Measurements from ENCODE around the gene GPC5. TPM values are rescaled to one million over a fixed set of nuclear protein-coding genes. Genes with fewer than 3 reads are reported as not detected.
"Not testable (repeated sequence)": the region's sequence is repeated elsewhere in the genome, so short reads cannot be mapped to it uniquely, and the experiment has no call there.

GPC5 gene
- total RNA-seq, 1 donor from 2014 or later = 0.07 TPM

GRCh38 chr13:92480387-92480786 is 1082.0 kb downstream of the GPC5 start:
- H3K4me3 ChIP-seq = no peak overlapping the region
- no peak overlapping the region for H3K27ac ChIP-seq
- no peak overlapping the region for H3K4me3 Mint-ChIP-seq
- H3K9me3 ChIP-seq (ENCODE audit: low read depth) = no peaks in the 10 kb centered on the region
- no peak overlapping the region for H3K4me2 ChIP-seq
- no peaks in the 10 kb centered on the region for H3K36me3 ChIP-seq
- peaks cover 2% of the 10 kb centered on the region for H3K4me1 Mint-ChIP-seq
- no peak overlapping the region for H3K9ac ChIP-seq
- no peaks in the 10 kb centered on the region for H3F3A ChIP-seq (ENCODE audit: low read depth)
- no peak for TF ChIP-seq EZH2phosphoT487 (IDR thresholded peaks at IDR 0.05)
- TF ChIP-seq EZH2 (IDR thresholded peaks at IDR 0.05) = no peak
- TF ChIP-seq CTCF (IDR thresholded peaks at IDR 0.05) = no peak
- H3K4me1 ChIP-seq = no peaks in the 10 kb centered on the region
- H4K20me1 ChIP-seq (ENCODE audit: low read depth) = no peaks in the 10 kb centered on the region
- H2AFZ ChIP-seq (replicated peaks) = no peak overlapping the region
- no peaks in the 10 kb centered on the region for H3K9me3 Mint-ChIP-seq
- DNase-seq (ENCODE audit: low spot score) = no peak
- no peaks in the 10 kb centered on the region for H3K27me3 ChIP-seq
- H3K36me3 Mint-ChIP-seq = no peaks in the 10 kb centered on the region
- H3K79me2 ChIP-seq (ENCODE audit: low read depth) = no peaks in the 10 kb centered on the region
- H3K27ac Mint-ChIP-seq = no peak overlapping the region
- H3K27me3 Mint-ChIP-seq (ENCODE audit: insufficient read depth, low read depth) = no peaks in the 10 kb centered on the region

- H3K27me3 ChIP-seq; H3K36me3 Mint-ChIP-seq; H3K4me3 ChIP-seq; H3K27ac ChIP-seq; H3K27me3 Mint-ChIP-seq (ENCODE audit: insufficient read depth, low read depth); H3K9me3 ChIP-seq (ENCODE audit: low read depth); H3K4me3 Mint-ChIP-seq; DNase-seq (ENCODE audit: low spot score); H3K79me2 ChIP-seq (ENCODE audit: low read depth); H3F3A ChIP-seq (ENCODE audit: low read depth); H3K9me3 Mint-ChIP-seq; H3K36me3 ChIP-seq; H3K4me2 ChIP-seq; H3K4me1 ChIP-seq; H4K20me1 ChIP-seq (ENCODE audit: low read depth); H2AFZ ChIP-seq (replicated peaks); H3K27ac Mint-ChIP-seq; H3K9ac ChIP-seq; H3K4me1 Mint-ChIP-seq: not testable (repeated sequence)
Observed at GRCh38 chr13:92482790-92483189, 1084.4 kb downstream of the GPC5 start.

GRCh38 chr13:92483894-92484293 is 1085.5 kb downstream of the GPC5 start:
- no peak overlapping the region for H3K4me2 ChIP-seq
- TF ChIP-seq EZH2phosphoT487 (IDR thresholded peaks at IDR 0.05) (no peak), EZH2 (IDR thresholded peaks at IDR 0.05) (no peak), CTCF (IDR thresholded peaks at IDR 0.05) (no peak)
- H3K36me3 Mint-ChIP-seq = no peaks in the 10 kb centered on the region
- no peak overlapping the region for H3K27ac Mint-ChIP-seq
- no peak overlapping the region for H3K27ac ChIP-seq
- H3K4me1 ChIP-seq = no peaks in the 10 kb centered on the region
- no peak overlapping the region for H3K4me3 Mint-ChIP-seq
- no peak overlapping the region for H2AFZ ChIP-seq (replicated peaks)
- no peaks in the 10 kb centered on the region for H3F3A ChIP-seq (ENCODE audit: low read depth)
- no peak overlapping the region for H3K4me3 ChIP-seq
- H3K9ac ChIP-seq = no peak overlapping the region
- H3K36me3 ChIP-seq = no peaks in the 10 kb centered on the region
- no peaks in the 10 kb centered on the region for H3K9me3 ChIP-seq (ENCODE audit: low read depth)
- H3K4me1 Mint-ChIP-seq = peaks cover 2% of the 10 kb centered on the region
- no peaks in the 10 kb centered on the region for H3K27me3 ChIP-seq
- DNase-seq (ENCODE audit: low spot score) = no peak
- no peaks in the 10 kb centered on the region for H3K9me3 Mint-ChIP-seq
- no peaks in the 10 kb centered on the region for H4K20me1 ChIP-seq (ENCODE audit: low read depth)
- no peaks in the 10 kb centered on the region for H3K27me3 Mint-ChIP-seq (ENCODE audit: insufficient read depth, low read depth)
- H3K79me2 ChIP-seq (ENCODE audit: low read depth) = no peaks in the 10 kb centered on the region

GRCh38 chr13:92487238-92487637 is 1088.8 kb downstream of the GPC5 start:
- H3F3A ChIP-seq (ENCODE audit: low read depth) = no peaks in the 10 kb centered on the region
- no peaks in the 10 kb centered on the region for H3K9me3 Mint-ChIP-seq
- H3K9ac ChIP-seq = no peak overlapping the region
- no peaks in the 10 kb centered on the region for H4K20me1 ChIP-seq (ENCODE audit: low read depth)
- no peak overlapping the region for H3K4me3 ChIP-seq
- H3K4me2 ChIP-seq = no peak overlapping the region
- H3K4me3 Mint-ChIP-seq = no peak overlapping the region
- TF ChIP-seq CTCF (IDR thresholded peaks at IDR 0.05) = no peak
- TF ChIP-seq EZH2phosphoT487 (IDR thresholded peaks at IDR 0.05) = no peak
- TF ChIP-seq EZH2 (IDR thresholded peaks at IDR 0.05) = no peak
- H3K36me3 Mint-ChIP-seq = no peaks in the 10 kb centered on the region
- H3K79me2 ChIP-seq (ENCODE audit: low read depth) = no peaks in the 10 kb centered on the region
- no peak overlapping the region for H2AFZ ChIP-seq (replicated peaks)
- DNase-seq (ENCODE audit: low spot score) = no peak
- no peaks in the 10 kb centered on the region for H3K27me3 Mint-ChIP-seq (ENCODE audit: insufficient read depth, low read depth)
- H3K27me3 ChIP-seq = no peaks in the 10 kb centered on the region
- H3K36me3 ChIP-seq = no peaks in the 10 kb centered on the region
- H3K4me1 Mint-ChIP-seq = peaks cover 2% of the 10 kb centered on the region
- no peaks in the 10 kb centered on the region for H3K4me1 ChIP-seq
- no peak overlapping the region for H3K27ac Mint-ChIP-seq
- H3K9me3 ChIP-seq (ENCODE audit: low read depth) = no peaks in the 10 kb centered on the region
- H3K27ac ChIP-seq = no peak overlapping the region
